ENCODE measurements around the gene EMILIN3.

- TF ChIP-seq CTCF (IDR thresholded peaks at IDR 0.05) = no peak
- TF ChIP-seq POLR2A (IDR thresholded peaks at IDR 0.05) = no peak
Observed at GRCh38 chr20:41370176-41370575, 3.6 kb upstream of the EMILIN3 start.

Data from esophagus squamous epithelium (tissue), 4 donors.